Measurements from ENCODE around the gene HDDC2. TPM values are rescaled to one million over a fixed set of nuclear protein-coding genes. Genes with fewer than 3 reads are reported as not detected.
A peak's percentile ranks its signal among the peaks of the same experiment; 100 is the strongest.

HDDC2 gene
- total RNA-seq, 1 donor from 2014 or later: 26.6 TPM

- Histone ChIP-seq H3K4me1 (ENCODE audit: control insufficient read depth in 3 of 3, insufficient read depth in 3 of 3, low read length in 3 of 3) (peaks cover 33 to 42% (median 33%) of the 10 kb centered on the region in 3 donors), H3K27ac (ENCODE audit: low read depth, low read length) (peak overlapping the region; percentile 10)
These were observed 70.0 kb downstream of the HDDC2 start for GRCh38 chr6:125231574-125232343.

GRCh38 chr6:125231133-125231532 is 70.6 kb downstream of the HDDC2 start:
- no peak overlapping the region for H3K4me3 ChIP-seq (ENCODE audit: low read length in 3 of 3)
- no peaks in the 10 kb centered on the region for H3K36me3 ChIP-seq (ENCODE audit: control insufficient read depth in 3 of 3, insufficient read depth in 3 of 3, low read length in 3 of 3)
- H3K27ac ChIP-seq (ENCODE audit: low read depth, low read length): peak overlapping the region; percentile 10
- H3K27me3 ChIP-seq (ENCODE audit: control insufficient read depth in 3 of 3, insufficient read depth in 3 of 3, low read length in 3 of 3): no peaks in the 10 kb centered on the region
- H3K9ac ChIP-seq (ENCODE audit: low read depth in 1 of 3, low read length in 3 of 3): no peak overlapping the region
- H3K9me3 ChIP-seq (ENCODE audit: control insufficient read depth in 3 of 3, low read length in 3 of 3): no peaks in the 10 kb centered on the region
- H3K4me1 ChIP-seq (ENCODE audit: control insufficient read depth in 3 of 3, insufficient read depth in 3 of 3, low read length in 3 of 3): peaks cover 33 to 42% (median 33%) of the 10 kb centered on the region in 3 donors

More at GRCh38 chr6:125231574-125232343, 70.0 kb downstream of the HDDC2 start:
- Histone ChIP-seq H3K9me3 (ENCODE audit: control insufficient read depth in 3 of 3, low read length in 3 of 3) (no peaks in the 10 kb centered on the region), H3K36me3 (ENCODE audit: control insufficient read depth in 3 of 3, insufficient read depth in 3 of 3, low read length in 3 of 3) (no peaks in the 10 kb centered on the region), H3K9ac (ENCODE audit: low read depth in 1 of 3, low read length in 3 of 3) (no peak overlapping the region), H3K4me3 (ENCODE audit: low read length in 3 of 3) (no peak overlapping the region), H3K27me3 (ENCODE audit: control insufficient read depth in 3 of 3, insufficient read depth in 3 of 3, low read length in 3 of 3) (no peaks in the 10 kb centered on the region)

- H3K36me3 ChIP-seq (ENCODE audit: control insufficient read depth in 3 of 3, insufficient read depth in 3 of 3, low read length in 3 of 3): no peaks in the 10 kb centered on the region
- peaks cover 33 to 42% (median 33%) of the 10 kb centered on the region in 3 donors for H3K4me1 ChIP-seq (ENCODE audit: control insufficient read depth in 3 of 3, insufficient read depth in 3 of 3, low read length in 3 of 3)
- H3K4me3 ChIP-seq (ENCODE audit: low read length in 3 of 3): no peak overlapping the region
- H3K27ac ChIP-seq (ENCODE audit: low read depth, low read length): no peak overlapping the region
- H3K9ac ChIP-seq (ENCODE audit: low read depth in 1 of 3, low read length in 3 of 3): no peak overlapping the region
- H3K9me3 ChIP-seq (ENCODE audit: control insufficient read depth in 3 of 3, low read length in 3 of 3): no peaks in the 10 kb centered on the region
- H3K27me3 ChIP-seq (ENCODE audit: control insufficient read depth in 3 of 3, insufficient read depth in 3 of 3, low read length in 3 of 3): no peaks in the 10 kb centered on the region
These were observed 71.1 kb downstream of the HDDC2 start for GRCh38 chr6:125230674-125231073.

- H3K4me1 ChIP-seq (ENCODE audit: control insufficient read depth in 3 of 3, insufficient read depth in 3 of 3, low read length in 3 of 3): peaks cover 34 to 46% (median 35%) of the 10 kb centered on the region in 3 donors
- H3K9ac ChIP-seq (ENCODE audit: low read depth in 1 of 3, low read length in 3 of 3): peak overlapping the region in 1 of 3 donors; percentile 33
- H3K27ac ChIP-seq (ENCODE audit: low read depth, low read length): no peak overlapping the region
- H3K36me3 ChIP-seq (ENCODE audit: control insufficient read depth in 3 of 3, insufficient read depth in 3 of 3, low read length in 3 of 3): no peaks in the 10 kb centered on the region
- H3K27me3 ChIP-seq (ENCODE audit: control insufficient read depth in 3 of 3, insufficient read depth in 3 of 3, low read length in 3 of 3): no peaks in the 10 kb centered on the region
- H3K9me3 ChIP-seq (ENCODE audit: control insufficient read depth in 3 of 3, low read length in 3 of 3): no peaks in the 10 kb centered on the region
- H3K4me3 ChIP-seq (ENCODE audit: low read length in 3 of 3): no peak overlapping the region
These were observed 72.7 kb downstream of the HDDC2 start for GRCh38 chr6:125228981-125229479.

GRCh38 chr6:125227244-125227643 is 74.5 kb downstream of the HDDC2 start:
- no peaks in the 10 kb centered on the region for H3K9me3 ChIP-seq (ENCODE audit: control insufficient read depth in 3 of 3, low read length in 3 of 3)
- H3K27ac ChIP-seq (ENCODE audit: low read depth, low read length): no peak overlapping the region
- H3K27me3 ChIP-seq (ENCODE audit: control insufficient read depth in 3 of 3, insufficient read depth in 3 of 3, low read length in 3 of 3): no peaks in the 10 kb centered on the region
- no peaks in the 10 kb centered on the region for H3K36me3 ChIP-seq (ENCODE audit: control insufficient read depth in 3 of 3, insufficient read depth in 3 of 3, low read length in 3 of 3)
- H3K4me3 ChIP-seq (ENCODE audit: low read length in 3 of 3): no peak overlapping the region
- no peak overlapping the region for H3K9ac ChIP-seq (ENCODE audit: low read depth in 1 of 3, low read length in 3 of 3)
- H3K4me1 ChIP-seq (ENCODE audit: control insufficient read depth in 3 of 3, insufficient read depth in 3 of 3, low read length in 3 of 3): peaks cover 30 to 41% (median 36%) of the 10 kb centered on the region in 3 donors

Other genes with a start within 250 kb of the HDDC2 start
- 14.6 TPM for gene TPD52L1, start 148.2 kb downstream of the HDDC2 start, total RNA-seq